IMR-90 (cell line): Measurements from ENCODE around the gene CCDC54. TPM values are rescaled to one million over a fixed set of nuclear protein-coding genes. Genes with fewer than 3 reads are reported as not detected.

Experiments
- ATAC-seq: fragments of 200-7000 bp; cut with Tn5 transposase; 2 replicates; pipeline ENCODE4 v1.9.1; 2020; ENCODE audit warnings: low read depth, mild to moderate bottlenecking, moderate library complexity
- BruUV-seq: library from RNA; stranded (reverse); fragments of 400-500 nt; replicated peaks from 2 replicates; lab custom pipeline; 2021; lab: Mats Ljungman, UMichigan
- CTCF ChIA-PET: fragments of 300-600 bp; formaldehyde crosslinking; extraction: SDS; loops from one replicate; lab custom pipeline; 2021; ENCODE audit warnings: antibody characterized with exemption; lab: Yijun Ruan, JAX
- POLR2A ChIA-PET: fragments of 300-600 bp; sonication (Branson Sonifier 250); formaldehyde crosslinking; loops from one replicate; lab custom pipeline; 2022; ENCODE audit warnings: antibody characterized with exemption; ENCODE audit not compliant: unreplicated experiment; lab: Charles Lee
- DNase-seq: peaks from one replicate; pipeline ENCODE4 v3.0.0; 2013
- H2AFZ ChIP-seq: replicated peaks from 2 replicates; pipeline ENCODE3; 2013; ENCODE audit warnings: low read length, mild to moderate bottlenecking; ENCODE audit not compliant: poor library complexity
- H2AK5ac ChIP-seq: 2 replicates; pipeline ENCODE4 v1.6.1; 2013; ENCODE audit warnings: low read depth, low read length, inconsistent platforms
- H2AK9ac ChIP-seq: replicated peaks from 2 replicates; pipeline ENCODE3; 2013; ENCODE audit warnings: mild to moderate bottlenecking, low read depth, low read length, moderate library complexity; ENCODE audit not compliant: poor library complexity
- H2BK120ac ChIP-seq: 2 replicates; pipeline ENCODE4 v1.6.1; 2013; ENCODE audit warnings: low read depth, low read length, inconsistent platforms
- H2BK15ac ChIP-seq: 3 replicates; pipeline ENCODE4 v1.6.1; 2013; ENCODE audit warnings: low read depth, low read length, inconsistent platforms
- H2BK20ac ChIP-seq: 2 replicates; pipeline ENCODE4 v1.6.1; 2013; ENCODE audit warnings: low read depth, mild to moderate bottlenecking, inconsistent platforms, low read length, moderate library complexity
- H2BK5ac ChIP-seq: 2 replicates; pipeline ENCODE4 v1.6.1; 2013; ENCODE audit warnings: mild to moderate bottlenecking, low read depth, low read length, inconsistent platforms; ENCODE audit not compliant: poor library complexity, severe bottlenecking
- H3K14ac ChIP-seq: replicated peaks from 2 replicates; pipeline ENCODE4 v1.6.1; 2013; ENCODE audit warnings: low read depth, low read length, inconsistent platforms
- H3K18ac ChIP-seq: 2 replicates; pipeline ENCODE4 v1.6.1; 2013; ENCODE audit warnings: low read depth, low read length, control low read depth
- H3K23ac ChIP-seq: 2 replicates; pipeline ENCODE4 v1.6.1; 2013; ENCODE audit warnings: low read depth, low read length, inconsistent platforms
- H3K27ac ChIP-seq: 2 replicates; pipeline ENCODE4 v1.5.1; 2013; ENCODE audit warnings: mild to moderate bottlenecking, control low read depth, low read length; ENCODE audit not compliant: insufficient read depth
- H3K27me3 ChIP-seq: 2 replicates; pipeline ENCODE4 v1.6.1; 2013; ENCODE audit warnings: low read length; ENCODE audit not compliant: control insufficient read depth, insufficient read depth
- H3K36me3 ChIP-seq: 2 replicates; pipeline ENCODE4 v1.6.1; 2013; ENCODE audit warnings: low read length, mixed read lengths; ENCODE audit not compliant: control insufficient read depth, insufficient read depth
- H3K4ac ChIP-seq: 2 replicates; pipeline ENCODE4 v1.6.1; 2013; ENCODE audit warnings: low read depth, low read length, inconsistent platforms
- H3K4me1 ChIP-seq: 2 replicates; pipeline ENCODE4 v1.6.1; 2013; ENCODE audit warnings: low read length, mixed read lengths; ENCODE audit not compliant: control insufficient read depth, insufficient read depth
- H3K4me2 ChIP-seq: 2 replicates; pipeline ENCODE4 v1.6.1; 2013; ENCODE audit warnings: low read depth, mild to moderate bottlenecking, control low read depth, low read length, moderate library complexity
- H3K4me3 ChIP-seq: 2 replicates; pipeline ENCODE4 v1.5.1; 2013; ENCODE audit warnings: low read depth, mild to moderate bottlenecking, control low read depth, low read length, moderate library complexity; ENCODE audit not compliant: insufficient read depth
- H3K56ac ChIP-seq: 2 replicates; pipeline ENCODE4 v1.6.1; 2013; ENCODE audit warnings: low read length, inconsistent platforms; ENCODE audit not compliant: insufficient read depth; ENCODE audit errors: extremely low read depth
- H3K79me1 ChIP-seq, 2 experiments: 2 replicates each; pipeline ENCODE4 v1.6.1; 2013; ENCODE audit warnings: low read length in 2 of 2, inconsistent platforms in 1 of 2, low read depth in 1 of 2
- H3K9ac ChIP-seq: 2 replicates; pipeline ENCODE4 v1.6.1; 2013; ENCODE audit warnings: low read depth, low read length, control low read depth
- H3K9me1 ChIP-seq: 2 replicates; pipeline ENCODE4 v1.6.1; 2013; ENCODE audit warnings: low read length, inconsistent platforms; ENCODE audit not compliant: insufficient read depth
- H3K9me3 ChIP-seq: 2 replicates; pipeline ENCODE4 v1.6.1; 2013; ENCODE audit warnings: low read length; ENCODE audit not compliant: control insufficient read depth, insufficient read depth
- H4K20me1 ChIP-seq: 2 replicates; pipeline ENCODE4 v1.6.1; 2013; ENCODE audit warnings: low read length, inconsistent platforms; ENCODE audit not compliant: insufficient read depth
- H4K5ac ChIP-seq: 2 replicates; pipeline ENCODE4 v1.6.1; 2013; ENCODE audit warnings: mild to moderate bottlenecking, low read depth, low read length, control low read depth
- H4K8ac ChIP-seq, 2 experiments: 2 replicates each; pipeline ENCODE4 v1.6.1; 2013; ENCODE audit warnings: low read depth in 2 of 2, low read length in 2 of 2, control low read depth in 1 of 2, inconsistent platforms in 1 of 2
- H4K91ac ChIP-seq: 2 replicates; pipeline ENCODE4 v1.6.1; 2013; ENCODE audit warnings: low read depth, low read length, inconsistent platforms; ENCODE audit not compliant: insufficient read depth
- BHLHE40 ChIP-seq: fragments of 150-350 bp; IDR thresholded peaks from 2 replicates; pipeline ENCODE4 v1.6.1; 2016; ENCODE audit warnings: mild to moderate bottlenecking, low read depth, low read length
- CEBPB ChIP-seq: IDR thresholded peaks from 2 replicates; pipeline ENCODE4 v1.6.1; 2012; ENCODE audit warnings: low read depth, low read length, improper control_type of control experiment
- CHD1 ChIP-seq: IDR thresholded peaks from 2 replicates; pipeline ENCODE4 v1.6.1; 2012; ENCODE audit warnings: low read depth, low read length, improper control_type of control experiment
- ELK1 ChIP-seq: fragments of 150-350 bp; IDR thresholded peaks from 2 replicates; pipeline ENCODE4 v1.6.1; 2016; ENCODE audit warnings: low read depth, mild to moderate bottlenecking, low read length, moderate library complexity, borderline replicate concordance
- FOS ChIP-seq: fragments of 150-350 bp; IDR thresholded peaks from 2 replicates; pipeline ENCODE4 v1.6.1; 2016; ENCODE audit warnings: low read depth, low read length
- MAFK ChIP-seq: IDR thresholded peaks from 2 replicates; pipeline ENCODE4 v1.6.1; 2012; ENCODE audit warnings: low read depth, low read length, improper control_type of control experiment
- MAZ ChIP-seq: IDR thresholded peaks from 2 replicates; pipeline ENCODE4 v1.6.1; 2012; ENCODE audit warnings: low read depth, mild to moderate bottlenecking, low read length, improper control_type of control experiment, moderate library complexity, borderline replicate concordance
- MXI1 ChIP-seq: IDR thresholded peaks from 2 replicates; pipeline ENCODE4 v1.6.1; 2012; ENCODE audit warnings: low read depth, mild to moderate bottlenecking, low read length, moderate library complexity, borderline replicate concordance
- NFE2L2 ChIP-seq: fragments of 150-350 bp; IDR thresholded peaks from 2 replicates; pipeline ENCODE4 v1.6.1; 2016; ENCODE audit warnings: low read depth, mild to moderate bottlenecking, low read length
- POLR2A ChIP-seq: IDR thresholded peaks from 2 replicates; pipeline ENCODE4 v1.6.1; 2012; ENCODE audit warnings: mild to moderate bottlenecking, low read depth, low read length
- RAD21 ChIP-seq: IDR thresholded peaks from 2 replicates; pipeline ENCODE4 v1.6.1; 2012; ENCODE audit warnings: low read length, improper control_type of control experiment
- RFX5 ChIP-seq: IDR thresholded peaks from 2 replicates; pipeline ENCODE4 v1.8.0; 2012; ENCODE audit warnings: low read depth, mild to moderate bottlenecking, low read length, moderate library complexity
- SMC3 ChIP-seq: fragments of 150-350 bp; IDR thresholded peaks from 2 replicates; pipeline ENCODE4 v1.6.1; 2016; ENCODE audit warnings: low read depth, mild to moderate bottlenecking, antibody characterized with exemption, low read length, moderate library complexity
- WGBS, 2 experiments: methylation state at CpG; one replicate each; pipeline versions ENCODE4 v1.1.5 to v1.1.7; 2013; ENCODE audit warnings: missing lambda C conversion rate in 2 of 2; ENCODE audit not compliant: insufficient read length in 1 of 2; ENCODE audit errors: extremely low coverage in 2 of 2; 5-methylcytosine and 5-hydroxymethylcytosine counted together
- dilution Hi-C: fragments of 300-500 bp; cut with HindIII; formaldehyde crosslinking; loops from one replicate; pipeline ENCODE4 v1.14.3; 2018; ENCODE audit warnings: low sequenced_read_pairs; ENCODE audit not compliant: unreplicated experiment
- in situ Hi-C: fragments of 300-500 bp; cut with MboI; formaldehyde crosslinking; loops from 3 replicates; pipeline ENCODE4 v1.14.3; 2019; ENCODE audit warnings: low sequenced_read_pairs, inconsistent platforms, mixed read lengths
- intact Hi-C: fragments of 100-400 bp; cut with micrococcal nuclease; formaldehyde crosslinking; loops from 2 replicates; pipeline ENCODE4 v1.10.0; 2022
- polyA plus RNA-seq, 3 experiments: library from polyadenylated mRNA; depleted of rRNA; stranded (reverse); fragments of >200 nt; gene quantifications; 2 replicates each; pipeline ENCODE4 v1.2.3, GENCODE V29; 2012; ENCODE audit warnings: low replicate concordance in 1 of 3
- total RNA-seq: library from RNA; depleted of rRNA; stranded (reverse); fragments of >200 nt; gene quantifications from 2 replicates; pipeline ENCODE4 v1.2.3, GENCODE V29; 2012
- TF ChIP-seq, protein P1 (sequence below): conservative IDR thresholded peaks from 2 replicates; pipeline ENCODE4 v1.5.1; 2012; ENCODE audit warnings: mild to moderate bottlenecking, low read depth, low read length, improper control_type of control experiment
- TF ChIP-seq, protein P2 (sequence below): fragments of 150-350 bp; IDR thresholded peaks from 2 replicates; pipeline ENCODE4 v1.6.1; 2017; ENCODE audit warnings: mild to moderate bottlenecking, antibody characterized with exemption, low read length, low read depth

Gene CCDC54
- total and polyA plus RNA-seq, 2 of the 4 experiments (the other 2 are of a cell fraction) = not detected

DNA sequence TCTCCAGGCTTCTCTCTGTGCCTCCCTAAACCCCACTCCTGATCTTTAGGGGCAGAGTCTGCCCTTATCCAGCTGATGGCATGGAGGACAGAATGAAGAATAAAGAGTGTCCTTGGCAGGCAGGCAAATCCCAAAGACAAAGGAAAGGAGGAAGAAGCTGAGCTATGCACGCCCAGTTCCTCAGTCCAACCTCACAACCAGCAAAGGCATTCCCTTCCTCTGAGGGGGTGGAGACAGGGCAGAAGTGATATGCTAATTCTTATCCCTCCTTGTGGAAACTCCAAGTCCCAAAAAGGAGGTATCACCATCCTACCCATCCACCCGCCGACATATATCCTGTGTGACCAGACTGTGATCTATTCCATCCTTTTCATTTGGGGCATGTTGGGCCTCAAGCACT, 10.5 kb upstream of the CCDC54 start:
- Histone ChIP-seq H3K9ac (no peak overlapping the region), H3K4me1 (peaks cover 8% of the 10 kb centered on the region), H3K4me3 (no peak overlapping the region), H2AFZ (peak overlapping the region; percentile 86), H4K20me1 (no peaks in the 10 kb centered on the region), H2BK15ac (peak overlapping the region; percentile 83), H3K36me3 (no peaks in the 10 kb centered on the region), H2AK5ac (peak overlapping the region; percentile 91), H3K23ac (peak overlapping the region; percentile 81), H4K8ac (peak overlapping the region; percentile 92 to 97), H2BK20ac (peak overlapping the region; percentile 100), H3K79me1 (no peaks in the 10 kb centered on the region), H3K56ac (peak overlapping the region; percentile 57; the same call in 1 of the 2 replicates), H2AK9ac (peak overlapping the region; percentile 7), H4K91ac (peak overlapping the region; percentile 97), H3K18ac (peak overlapping the region; percentile 89), H3K9me1 (no peaks in the 10 kb centered on the region), H3K14ac (peak overlapping the region; percentile 74), H2BK5ac (peak overlapping the region; percentile 89), H3K4ac (peak overlapping the region; percentile 96), H3K27me3 (no peaks in the 10 kb centered on the region), H3K9me3 (no peaks in the 10 kb centered on the region), H3K4me2 (no peak overlapping the region), H2BK120ac (peak overlapping the region; percentile 97), H4K5ac (peak overlapping the region; percentile 90), H3K27ac (peak overlapping the region; percentile 97)
- ATAC-seq (peak; percentile 47), DNase-seq (peak; percentile 8)
- dilution Hi-C loops (no loop called here), intact Hi-C loops (no loop called here), in situ Hi-C loops (no loop called here)
- no CpG with 5 or more reads among the region's 3 CpGs for WGBS, 2 experiments
- TF ChIP-seq MAFK = no peak
- TF ChIP-seq RAD21 = no peak
- TF ChIP-seq RFX5 = no peak
- TF ChIP-seq MXI1 = no peak
- no peak for TF ChIP-seq MAZ
- TF ChIP-seq, protein P1, sequence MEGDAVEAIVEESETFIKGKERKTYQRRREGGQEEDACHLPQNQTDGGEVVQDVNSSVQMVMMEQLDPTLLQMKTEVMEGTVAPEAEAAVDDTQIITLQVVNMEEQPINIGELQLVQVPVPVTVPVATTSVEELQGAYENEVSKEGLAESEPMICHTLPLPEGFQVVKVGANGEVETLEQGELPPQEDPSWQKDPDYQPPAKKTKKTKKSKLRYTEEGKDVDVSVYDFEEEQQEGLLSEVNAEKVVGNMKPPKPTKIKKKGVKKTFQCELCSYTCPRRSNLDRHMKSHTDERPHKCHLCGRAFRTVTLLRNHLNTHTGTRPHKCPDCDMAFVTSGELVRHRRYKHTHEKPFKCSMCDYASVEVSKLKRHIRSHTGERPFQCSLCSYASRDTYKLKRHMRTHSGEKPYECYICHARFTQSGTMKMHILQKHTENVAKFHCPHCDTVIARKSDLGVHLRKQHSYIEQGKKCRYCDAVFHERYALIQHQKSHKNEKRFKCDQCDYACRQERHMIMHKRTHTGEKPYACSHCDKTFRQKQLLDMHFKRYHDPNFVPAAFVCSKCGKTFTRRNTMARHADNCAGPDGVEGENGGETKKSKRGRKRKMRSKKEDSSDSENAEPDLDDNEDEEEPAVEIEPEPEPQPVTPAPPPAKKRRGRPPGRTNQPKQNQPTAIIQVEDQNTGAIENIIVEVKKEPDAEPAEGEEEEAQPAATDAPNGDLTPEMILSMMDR = no peak
- no peak for TF ChIP-seq ELK1
- TF ChIP-seq CEBPB = no peak
- TF ChIP-seq NFE2L2 = no peak
- no peak for TF ChIP-seq BHLHE40
- TF ChIP-seq SMC3 = no peak
- TF ChIP-seq CHD1 = no peak
- no peak for TF ChIP-seq FOS
- TF ChIP-seq, protein P2, sequence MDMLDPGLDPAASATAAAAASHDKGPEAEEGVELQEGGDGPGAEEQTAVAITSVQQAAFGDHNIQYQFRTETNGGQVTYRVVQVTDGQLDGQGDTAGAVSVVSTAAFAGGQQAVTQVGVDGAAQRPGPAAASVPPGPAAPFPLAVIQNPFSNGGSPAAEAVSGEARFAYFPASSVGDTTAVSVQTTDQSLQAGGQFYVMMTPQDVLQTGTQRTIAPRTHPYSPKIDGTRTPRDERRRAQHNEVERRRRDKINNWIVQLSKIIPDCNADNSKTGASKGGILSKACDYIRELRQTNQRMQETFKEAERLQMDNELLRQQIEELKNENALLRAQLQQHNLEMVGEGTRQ = no peak
- no peak for TF ChIP-seq POLR2A
- ChIA-PET POLR2A (no interaction called here), CTCF (interaction anchor here (1.3 kb wide), 1 partner anchor 63 kb away, joined by 5 read pairs; no protein-coding TSS in a partner anchor)
- no TSS peak for BruUV-seq
